H4 (cell line): Measurements from ENCODE around the gene CISD3. TPM values are rescaled to one million over a fixed set of nuclear protein-coding genes. Genes with fewer than 3 reads are reported as not detected.
A peak's percentile ranks its signal among the peaks of the same experiment; 100 is the strongest.

Source experiments
- DNase-seq: peaks from one replicate; pipeline ENCODE4 v3.0.0-alpha.2; 2015; ENCODE audit warnings: low spot score
- total RNA-seq: library from RNA; depleted of rRNA; stranded (reverse); fragments of >200 nt; shearing (Covaris generic); gene quantifications from 2 replicates; pipeline ENCODE4 v1.2.3, GENCODE V29; 2014

Gene CISD3
- total RNA-seq, 1 experiment from 2014 or later, result 6.7 TPM

DNA sequence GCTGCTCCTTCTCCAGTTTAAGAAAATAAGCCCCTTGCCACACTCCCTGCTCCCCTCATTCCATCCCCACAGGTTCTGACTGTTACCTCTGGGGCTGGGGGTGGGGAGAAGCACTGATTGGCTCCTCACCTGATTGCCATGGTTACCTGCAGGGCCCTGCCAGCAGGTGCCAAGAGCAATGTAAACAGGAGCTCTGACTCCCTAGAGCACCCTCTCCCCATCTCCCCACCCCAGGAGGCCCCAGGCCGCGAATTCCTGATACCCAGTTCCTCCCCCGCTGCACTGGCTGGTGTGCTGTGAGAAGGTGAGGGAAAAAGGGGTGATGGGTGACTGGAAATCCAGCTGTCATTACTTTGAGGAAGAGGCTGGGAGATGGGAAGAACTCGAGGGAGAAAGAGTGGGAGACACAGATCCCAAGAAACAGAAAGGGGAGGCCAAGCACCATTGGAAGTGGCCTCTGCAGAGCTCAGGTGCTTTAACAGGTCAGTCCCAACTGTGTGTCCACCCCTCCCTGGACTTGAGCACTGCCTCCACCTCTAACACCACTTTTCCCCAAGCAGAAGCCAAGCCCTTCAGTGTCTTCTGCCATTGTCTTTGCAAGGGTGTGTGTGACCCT is 13.5 kb downstream of the CISD3 start:
- no peak for DNase-seq

DNA sequence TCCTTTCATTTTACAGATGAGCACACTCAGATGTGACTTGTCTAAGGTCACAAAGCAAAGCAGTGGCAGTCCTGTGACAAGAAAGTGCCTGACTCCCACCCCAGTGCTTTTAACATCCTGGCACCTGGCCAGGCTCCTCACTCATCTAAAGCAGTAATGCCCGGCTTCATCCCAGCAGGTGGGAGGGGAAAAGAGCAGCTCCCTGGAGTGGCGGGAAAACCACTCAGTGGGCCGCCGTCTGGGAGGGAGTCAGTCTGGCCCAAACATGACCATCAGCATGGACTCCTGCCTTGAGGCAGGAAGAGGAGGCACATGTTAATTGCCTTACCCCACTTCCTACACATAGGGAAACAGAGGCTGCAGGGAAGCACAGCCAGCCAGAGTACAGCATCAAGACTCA is 15.4 kb downstream of the CISD3 start:
- DNase-seq, result no peak

DNA sequence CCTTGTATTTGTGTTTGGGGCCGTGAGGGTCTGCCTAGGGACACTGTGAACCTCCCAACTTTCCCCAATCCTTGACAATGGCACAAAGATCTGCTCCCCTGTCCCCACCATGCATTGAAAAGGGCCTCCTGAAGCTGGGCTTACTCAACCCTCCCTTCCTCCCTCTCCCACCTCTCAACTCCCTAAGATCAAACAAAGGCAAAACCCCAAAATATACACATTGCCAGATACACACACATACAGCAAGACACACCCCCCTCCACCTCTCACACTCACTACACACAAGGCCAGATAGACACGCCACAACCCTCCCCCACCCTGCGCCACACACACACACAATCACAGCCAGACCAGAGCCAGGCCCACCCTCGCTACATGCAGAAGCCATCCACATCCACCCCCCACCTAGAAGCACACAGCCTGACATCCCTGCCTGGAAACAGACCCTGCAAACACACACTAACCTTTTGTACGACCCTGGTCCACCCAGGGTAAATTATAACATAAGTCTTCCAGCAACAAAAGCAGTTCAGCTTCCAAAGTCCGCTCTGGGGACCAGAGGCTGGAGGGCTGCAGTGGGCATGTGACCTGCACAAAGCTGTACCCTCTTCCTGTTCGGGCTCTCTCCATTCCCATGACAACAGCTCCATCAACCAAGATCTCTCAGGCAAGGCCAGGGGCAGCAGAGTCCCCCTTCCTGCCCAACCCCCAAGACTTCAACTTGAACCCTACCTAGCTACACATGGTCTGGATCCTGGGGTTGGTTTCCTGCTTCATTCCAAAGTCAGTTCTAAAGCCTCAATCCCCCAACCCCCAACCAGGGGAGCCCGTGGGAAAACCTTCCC is 16.1 kb downstream of the CISD3 start:
- DNase-seq, result no peak

DNA sequence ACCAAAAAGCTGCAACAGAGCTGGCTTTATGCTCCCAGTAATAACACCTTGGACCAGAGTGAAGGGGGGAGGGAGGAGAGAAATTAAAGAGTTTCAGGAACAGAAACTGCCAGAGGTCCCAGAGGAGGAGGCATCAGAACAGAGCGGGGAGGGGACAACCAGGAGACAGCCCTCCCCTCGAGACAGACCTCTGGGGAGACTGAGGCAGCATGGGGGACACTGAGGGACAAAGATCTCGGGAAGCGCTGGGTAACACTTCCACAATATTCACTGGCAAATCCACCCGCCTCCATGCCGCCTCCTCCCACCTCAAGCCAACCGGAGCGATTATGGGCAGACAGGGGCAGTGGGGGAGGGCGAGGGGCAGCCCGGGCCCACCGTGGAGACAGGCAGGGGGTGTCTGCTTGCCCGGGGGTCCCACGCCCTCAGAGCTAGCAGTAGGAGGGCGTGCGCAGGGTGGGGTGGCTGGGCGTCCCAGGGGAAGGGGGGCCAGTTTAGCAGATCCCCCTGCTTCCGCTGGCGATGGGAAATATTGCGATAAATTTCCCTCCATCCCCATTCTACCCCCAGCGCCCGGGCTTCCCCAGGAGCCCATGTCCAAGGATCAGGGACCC is 16.8 kb downstream of the CISD3 start:
- DNase-seq, result no peak

DNA sequence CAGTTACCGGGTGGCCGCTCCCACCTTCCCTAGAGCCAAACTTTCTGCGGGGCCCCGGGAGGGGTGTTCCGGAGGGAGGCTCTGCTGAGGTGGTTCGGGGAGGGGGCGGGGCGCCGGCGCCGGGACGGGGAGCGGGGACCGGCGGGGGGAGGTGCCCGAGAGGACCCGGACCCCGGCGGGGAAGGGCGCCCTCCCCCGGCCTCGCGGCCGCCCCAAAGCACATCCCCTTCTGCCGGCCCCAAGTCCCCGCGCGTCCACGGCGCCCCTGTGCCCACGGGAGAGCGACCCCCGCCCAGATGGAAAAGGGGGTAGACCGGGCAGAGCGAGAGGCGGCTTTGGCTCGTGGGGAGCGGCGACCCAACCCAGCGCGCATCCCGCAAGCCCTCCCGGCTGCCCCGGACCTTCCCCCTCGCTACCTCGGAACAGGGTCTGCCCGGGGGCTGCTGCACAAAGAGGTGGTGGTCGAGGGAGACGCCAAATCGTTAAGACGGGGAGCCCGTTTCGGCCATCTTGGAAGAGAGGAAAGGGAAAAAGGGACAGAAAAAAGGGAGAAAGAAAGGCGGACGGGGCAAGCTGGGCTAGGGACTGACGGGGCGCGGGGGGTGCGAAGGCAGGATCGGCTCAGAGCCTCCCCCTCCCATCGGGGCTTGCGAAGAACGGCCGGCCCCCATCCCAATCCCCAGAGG is 17.5 kb downstream of the CISD3 start:
- no peak for DNase-seq

DNA sequence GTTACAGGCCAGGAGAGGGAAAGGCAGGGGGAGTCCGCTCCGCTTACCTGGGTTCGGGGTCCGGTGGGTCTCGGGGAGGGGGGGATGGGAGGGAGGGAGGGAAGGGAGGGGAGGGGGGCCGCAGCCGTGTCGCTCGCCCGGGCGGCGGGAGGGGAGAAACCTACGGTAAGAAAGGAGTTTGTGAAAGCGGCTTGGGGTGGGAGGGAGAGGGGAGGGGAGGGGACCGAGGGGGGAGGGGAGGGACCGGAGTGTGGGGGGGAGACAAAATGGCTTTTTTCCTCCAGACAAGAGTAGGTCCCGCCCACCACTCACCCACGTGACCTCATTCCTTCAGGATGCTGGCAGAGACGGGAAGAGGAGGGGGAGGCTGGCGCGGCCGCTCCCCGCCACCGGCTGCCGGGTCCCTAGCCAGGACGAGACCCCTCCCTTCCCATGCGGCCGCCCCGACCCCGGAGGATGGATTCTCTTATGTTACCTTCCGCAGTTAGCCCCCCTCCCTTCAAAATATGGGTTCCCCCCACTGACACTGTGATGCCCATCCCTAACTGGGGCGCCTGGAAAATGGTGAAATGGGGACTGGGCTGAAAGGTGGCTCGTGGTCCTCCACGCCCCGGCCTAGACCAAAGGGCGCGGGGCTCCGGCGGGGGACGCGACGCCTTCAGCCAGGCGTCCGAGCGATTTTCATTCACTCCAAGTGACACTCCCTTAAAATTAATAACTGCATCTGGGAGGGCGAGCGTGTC is 18.2 kb downstream of the CISD3 start, which contains the start of gene PCGF2:
Gene PCGF2, minus strand, starts transcription at position 188 of the 743 bp plus-strand sequence. CDS start 7,934 bp downstream, outside the sequence.
- DNase-seq, result peak; percentile 92

DNA sequence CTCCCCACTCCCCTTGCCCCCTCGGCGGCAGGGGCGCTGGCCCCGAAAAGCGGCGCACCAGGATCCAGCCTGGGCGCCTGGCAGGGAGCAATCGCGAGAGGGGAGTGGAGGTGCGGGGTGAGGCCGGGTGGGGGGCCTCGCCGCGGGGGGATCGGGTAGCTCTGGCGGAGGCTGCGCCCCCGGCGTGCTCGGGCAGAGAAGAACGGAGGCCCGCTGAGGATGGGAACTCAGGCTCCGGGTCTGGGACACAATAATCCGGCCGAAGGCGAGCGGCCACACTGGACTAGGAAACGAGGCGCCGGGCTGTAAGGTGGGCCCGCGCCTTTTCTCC is 18.7 kb downstream of the CISD3 start:
- DNase-seq, result no peak

DNA sequence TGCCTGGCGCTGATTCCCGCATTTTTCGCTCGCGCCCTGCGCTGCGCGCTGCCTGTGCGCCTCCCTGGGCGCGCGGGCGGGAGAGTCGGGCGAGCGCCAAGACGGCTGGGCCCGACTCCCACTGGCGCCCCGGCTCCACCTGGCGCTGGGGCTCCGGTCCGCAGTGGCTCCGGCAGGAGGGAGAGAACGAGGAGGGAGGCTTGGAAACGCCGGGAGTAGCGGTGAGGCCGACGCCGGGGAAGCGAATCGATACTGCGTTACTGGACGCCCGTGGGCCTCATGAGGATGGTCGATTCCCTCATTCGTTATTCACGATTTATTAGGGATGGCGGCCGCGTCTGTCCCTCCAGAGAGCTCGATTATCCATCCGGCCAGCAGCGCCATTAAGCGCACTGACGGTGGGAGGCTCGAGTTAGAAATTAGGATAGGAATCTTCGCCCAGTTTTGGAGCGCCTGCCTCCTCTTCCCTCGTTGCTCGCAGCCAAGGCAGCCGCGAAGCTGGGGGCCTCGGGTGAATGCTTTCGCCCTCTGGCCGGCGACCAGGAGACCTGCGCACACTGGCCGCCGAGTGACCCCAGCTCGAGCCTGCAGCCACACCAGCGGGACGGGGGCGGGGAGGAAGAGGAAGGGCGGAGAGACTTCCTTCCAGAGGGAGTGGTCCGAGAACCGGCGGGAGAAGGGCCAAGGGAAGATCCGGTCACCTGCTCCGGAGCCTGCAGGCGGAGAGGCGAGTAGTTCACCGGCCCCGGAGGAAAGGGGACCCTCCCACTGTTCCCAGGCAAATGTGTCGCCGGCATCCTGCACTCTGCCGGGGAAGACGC is 19.3 kb downstream of the CISD3 start:
- DNase-seq, result peak; percentile 70

DNA sequence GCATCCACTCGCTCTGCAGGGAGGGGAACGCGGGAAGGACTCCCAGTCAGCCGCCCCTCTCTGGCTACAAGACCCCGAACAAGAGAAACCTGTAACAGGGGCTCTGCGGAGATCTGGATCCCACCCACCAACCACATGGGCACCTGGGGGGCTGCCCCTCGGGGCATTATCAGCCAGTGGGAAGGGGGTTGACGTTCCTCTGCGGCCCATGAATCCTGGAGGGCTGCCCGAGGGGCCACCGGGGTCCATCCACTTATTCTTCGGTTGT is 19.8 kb downstream of the CISD3 start:
- no peak for DNase-seq

DNA sequence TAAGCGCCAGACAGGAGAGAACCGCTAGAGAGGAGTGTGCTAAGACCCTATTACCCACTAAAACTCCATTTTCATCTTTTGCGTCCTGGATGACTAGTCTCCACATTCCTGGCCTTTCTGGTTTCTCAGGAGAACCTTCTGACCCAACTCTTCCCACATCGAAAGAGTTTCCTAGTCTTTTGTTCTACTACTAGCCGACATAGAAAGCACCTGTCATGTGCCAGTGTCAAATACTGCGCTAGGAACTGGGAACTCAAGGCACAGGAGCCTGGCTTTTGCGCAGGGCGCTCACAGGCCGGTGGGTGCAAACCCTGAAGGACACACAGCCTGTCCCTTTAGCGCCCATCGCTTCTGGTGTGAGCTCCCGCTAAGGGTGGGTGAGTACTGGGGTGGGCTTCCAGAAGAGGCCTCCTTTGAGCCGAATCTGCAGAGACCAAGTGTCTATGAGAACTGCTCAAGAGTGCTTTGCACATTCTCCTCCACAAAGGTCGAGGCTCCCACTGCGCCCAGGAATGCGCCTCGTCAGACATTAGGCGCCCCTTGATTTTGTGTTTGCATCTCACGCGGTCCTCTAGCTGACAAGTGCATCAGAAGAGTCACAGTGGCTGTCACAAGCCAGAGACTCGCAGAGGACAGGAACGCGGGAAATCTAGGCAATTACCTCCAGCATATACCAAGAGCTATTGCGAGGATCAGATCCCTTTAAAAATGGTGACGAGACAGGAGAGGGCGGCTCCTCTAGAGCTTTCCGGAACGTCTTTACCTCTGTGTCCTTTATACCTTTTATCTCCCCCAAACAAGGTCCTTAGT is 20.4 kb downstream of the CISD3 start:
- no peak for DNase-seq

DNA sequence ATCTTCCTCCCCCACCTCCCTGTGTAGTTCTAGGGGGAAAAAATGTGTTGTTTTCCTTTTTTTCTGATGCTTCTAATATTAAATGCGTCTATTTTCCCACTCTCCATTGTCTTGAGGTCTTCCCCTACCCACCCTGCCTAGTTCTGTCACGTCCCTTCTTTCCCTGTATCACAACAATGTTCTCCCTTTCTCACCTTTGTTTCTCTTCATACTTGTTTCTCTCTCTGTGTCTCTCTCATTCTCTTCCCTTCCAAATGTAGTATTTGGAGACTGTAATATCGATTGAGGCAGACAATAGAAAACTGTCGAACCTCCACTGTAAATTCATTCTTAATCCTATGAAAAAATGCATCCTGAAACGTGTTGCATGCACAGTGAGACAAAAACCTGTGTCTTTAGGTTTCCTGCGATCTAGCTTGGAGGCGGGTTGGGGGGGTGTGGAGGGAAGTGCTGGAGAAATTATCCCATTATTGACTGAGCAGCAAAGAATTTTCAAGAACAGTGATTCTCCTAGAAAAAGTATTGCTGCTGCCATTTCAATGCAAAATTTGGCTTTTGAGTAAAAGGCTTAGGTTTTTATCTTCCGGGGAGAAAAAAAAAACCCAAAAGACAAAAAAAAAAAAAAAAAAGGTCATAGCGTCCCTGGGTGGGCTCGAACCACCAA is 21.1 kb downstream of the CISD3 start:
- DNase-seq, result no peak

DNA sequence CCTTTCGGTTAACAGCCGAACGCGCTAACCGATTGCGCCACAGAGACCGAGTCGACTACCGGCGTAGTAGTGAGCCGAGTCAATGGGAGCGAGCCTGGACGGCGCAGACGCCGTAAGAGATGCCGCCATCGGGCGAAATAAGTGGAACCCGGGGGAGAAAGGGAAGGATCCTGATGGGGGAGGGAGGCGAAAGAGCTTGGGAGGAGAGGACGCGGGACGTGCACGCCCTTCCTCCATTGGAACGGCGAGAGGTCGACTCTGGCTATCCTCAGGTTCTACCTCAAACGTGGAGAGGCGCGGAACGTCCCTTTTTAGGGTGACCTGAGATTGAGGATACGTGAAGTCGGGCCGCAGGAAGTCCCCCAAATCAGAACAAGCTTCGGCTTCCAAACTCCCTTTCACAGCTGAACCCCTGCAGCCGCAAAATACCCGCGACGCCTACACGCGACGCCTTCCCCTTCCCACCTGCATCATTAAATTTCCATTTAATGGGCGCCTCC is 21.7 kb downstream of the CISD3 start:
- peak; percentile 82 for DNase-seq

DNA sequence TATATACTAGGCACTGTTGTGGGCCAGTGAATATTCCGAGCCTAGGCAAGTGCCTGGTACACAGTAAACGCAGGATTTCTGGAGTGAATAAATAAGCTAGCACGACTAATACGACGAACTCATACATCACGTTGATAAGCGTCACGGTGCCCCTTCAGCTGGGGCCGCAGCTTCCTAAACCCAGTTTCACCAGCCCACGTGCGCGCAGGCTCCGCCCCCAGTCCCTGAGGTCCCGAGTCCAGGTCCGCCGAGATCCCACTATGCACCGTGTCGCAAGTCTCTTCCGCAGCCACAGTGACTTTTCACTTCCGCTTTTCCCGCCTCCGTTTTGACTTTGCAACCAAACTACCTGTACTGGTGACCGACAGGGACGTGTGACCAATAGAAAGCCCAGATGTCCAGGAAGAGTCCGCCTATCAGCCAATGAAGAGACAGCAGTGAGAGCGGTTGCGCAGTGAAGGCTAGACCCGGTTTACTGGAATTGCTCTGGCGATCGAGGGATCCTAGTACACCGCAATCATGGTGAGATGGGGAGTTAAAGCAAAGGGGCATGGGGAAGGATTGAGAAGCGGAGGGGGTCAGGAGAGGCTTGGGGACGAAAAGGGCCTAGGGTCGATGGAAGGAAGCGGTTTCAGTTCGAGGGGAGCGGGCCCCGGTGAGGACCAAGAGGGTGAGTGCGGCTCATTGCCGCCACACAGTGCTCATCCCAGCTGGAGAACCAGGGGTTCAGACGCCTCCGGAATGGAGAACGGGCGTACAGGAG is 22.3 kb downstream of the CISD3 start, which contains the start of gene PSMB3:
Gene PSMB3, plus strand, starts transcription at position 434 of the 763 bp plus-strand sequence. Its CDS starts 86 bp downstream, at position 520.
- DNase-seq, result peak; percentile 100

DNA sequence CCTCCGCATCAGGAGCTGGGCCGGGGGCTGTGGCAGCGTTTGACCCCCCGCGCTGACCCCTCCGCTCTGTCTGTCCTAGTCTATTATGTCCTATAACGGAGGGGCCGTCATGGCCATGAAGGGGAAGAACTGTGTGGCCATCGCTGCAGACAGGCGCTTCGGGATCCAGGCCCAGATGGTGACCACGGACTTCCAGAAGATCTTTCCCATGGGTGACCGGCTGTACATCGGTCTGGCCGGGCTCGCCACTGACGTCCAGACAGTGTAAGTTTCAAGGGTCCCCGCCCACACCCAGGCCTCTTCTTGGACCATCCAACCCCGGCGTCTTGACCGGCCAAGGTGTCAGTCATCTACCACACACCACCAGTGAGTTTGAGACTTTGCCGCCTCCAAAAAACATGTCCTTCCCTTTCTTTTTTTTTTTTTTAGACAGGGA is 22.9 kb downstream of the CISD3 start:
- DNase-seq, result no peak

DNA sequence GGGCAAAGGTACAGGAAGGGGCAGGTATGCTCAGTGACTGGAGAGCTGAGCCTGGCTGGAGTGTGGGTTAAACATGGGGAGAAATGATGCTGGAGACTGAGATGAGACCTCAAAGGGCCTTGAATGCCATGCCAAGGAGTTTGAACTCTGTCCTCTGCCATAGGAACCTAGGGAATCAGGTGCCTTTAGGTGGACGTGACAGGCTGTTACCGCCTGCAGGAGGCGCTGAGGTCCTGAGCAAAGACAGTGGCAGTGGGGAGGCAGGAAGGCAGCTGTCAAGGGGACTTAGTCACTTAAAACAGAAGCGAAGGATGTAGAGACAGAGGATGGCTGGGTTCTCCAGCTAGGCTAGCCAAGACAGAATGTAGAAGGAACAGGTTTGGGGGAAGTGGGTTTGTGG is 31.5 kb downstream of the CISD3 start:
- DNase-seq, result peak; percentile 32

DNA sequence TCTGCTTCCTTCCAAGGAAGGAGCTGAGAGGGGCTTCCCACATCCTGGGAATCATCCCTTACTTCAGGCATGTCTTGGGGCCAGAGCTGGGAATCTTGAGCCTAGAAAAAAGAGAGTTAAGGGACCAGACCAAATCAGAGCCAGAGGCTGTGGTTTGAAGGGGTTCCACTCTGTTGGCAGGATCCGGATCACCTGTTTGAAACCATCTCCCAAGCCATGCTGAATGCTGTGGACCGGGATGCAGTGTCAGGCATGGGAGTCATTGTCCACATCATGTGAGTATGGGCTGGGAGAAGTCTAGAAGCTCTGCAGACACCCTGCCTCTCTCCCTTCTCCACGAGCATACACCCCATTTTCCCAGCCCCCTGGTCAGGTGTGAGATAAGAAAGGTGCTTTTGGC is 32.1 kb downstream of the CISD3 start:
- DNase-seq, result no peak

DNA sequence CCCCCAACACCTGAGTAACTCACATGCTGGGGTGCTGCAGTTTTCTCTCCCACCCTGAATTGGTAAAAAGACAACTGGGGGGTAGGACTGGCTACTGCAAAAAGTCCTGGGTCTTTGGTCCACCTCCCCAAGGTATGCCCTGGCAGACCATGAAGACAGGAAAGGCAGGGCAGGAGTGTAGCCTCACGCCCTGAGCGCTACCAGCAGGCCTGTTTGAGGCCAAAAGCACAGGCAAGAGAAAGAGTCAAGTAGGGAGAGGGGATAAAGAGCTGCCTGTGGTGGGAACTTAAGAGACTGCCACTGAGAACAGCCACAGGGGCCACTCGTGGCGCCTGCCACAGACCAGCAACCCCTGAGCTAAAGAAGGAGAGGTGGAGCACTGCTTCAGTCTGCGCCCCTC is 36.2 kb downstream of the CISD3 start:
- no peak for DNase-seq

DNA sequence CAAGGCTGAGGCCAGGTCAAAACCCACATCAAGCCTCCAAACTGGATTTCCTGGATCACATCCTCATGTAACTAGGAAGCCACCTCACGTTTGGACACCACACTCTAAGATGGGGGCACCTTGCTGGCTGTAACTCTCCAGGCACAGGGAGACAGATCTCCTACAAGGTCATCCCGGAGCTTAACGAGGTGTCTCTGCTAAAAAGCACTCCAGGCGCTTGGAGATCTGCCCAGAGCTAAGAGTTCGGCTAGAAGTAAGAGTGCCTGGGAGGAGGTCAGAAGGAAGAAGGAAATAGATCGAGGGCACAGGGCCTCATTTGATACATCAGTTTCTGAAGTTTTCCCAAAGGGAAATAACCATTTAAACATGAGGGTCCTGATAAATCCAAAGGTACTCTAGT is 38.3 kb downstream of the CISD3 start:
- DNase-seq, result no peak
